Astrocyte (in vitro differentiated cells and primary cell): Measurements from ENCODE around the gene SRSF1. TPM values are rescaled to one million over a fixed set of nuclear protein-coding genes. Genes with fewer than 3 reads are reported as not detected.
"Not testable (repeated sequence)": the region's sequence is repeated elsewhere in the genome, so short reads cannot be mapped to it uniquely, and the experiment has no call there.

ENCODE experiments used
- DNase-seq: peaks from one replicate; pipeline ENCODE4 v3.0.0-alpha.2; 2010; ENCODE audit warnings: low read depth
- FAIRE-seq: peaks from 2 replicates; lab custom pipeline; 2011; peaks lifted over from hg19 to GRCh38; lab: Jason Lieb, UNC
- H2AFZ ChIP-seq: 2 replicates; pipeline ENCODE4 v1.6.0; 2012; ENCODE audit warnings: low read depth, low read length, inconsistent platforms
- H3K27ac ChIP-seq: 2 replicates; pipeline ENCODE4 v1.5.1; 2011; ENCODE audit warnings: low read depth, low read length, inconsistent platforms
- H3K27me3 ChIP-seq: 2 replicates; pipeline ENCODE4 v1.6.0; 2011; ENCODE audit warnings: low read length, inconsistent platforms; ENCODE audit not compliant: insufficient read depth
- H3K36me3 ChIP-seq: 2 replicates; pipeline ENCODE4 v1.5.1; 2011; ENCODE audit warnings: low read length, inconsistent platforms; ENCODE audit not compliant: insufficient read depth
- H3K4me1 ChIP-seq: 2 replicates; pipeline ENCODE4 v1.5.1; 2011; ENCODE audit warnings: low read length, inconsistent platforms; ENCODE audit not compliant: insufficient read depth
- H3K4me2 ChIP-seq: 2 replicates; pipeline ENCODE4 v1.6.0; 2012; ENCODE audit warnings: low read length, inconsistent platforms
- H3K4me3 ChIP-seq: 2 replicates; pipeline ENCODE4 v1.5.1; 2011; ENCODE audit warnings: low read depth, mild to moderate bottlenecking, low read length, inconsistent platforms; ENCODE audit not compliant: insufficient read depth
- H3K79me2 ChIP-seq: 2 replicates; pipeline ENCODE4 v1.6.0; 2012; ENCODE audit warnings: mild to moderate bottlenecking, low read length, inconsistent platforms; ENCODE audit not compliant: insufficient read depth
- H3K9ac ChIP-seq: 2 replicates; pipeline ENCODE4 v1.6.0; 2012; ENCODE audit warnings: mild to moderate bottlenecking, low read length, inconsistent platforms
- H3K9me3 ChIP-seq: 2 replicates; pipeline ENCODE4 v1.5.1; 2012; ENCODE audit warnings: low read depth, mild to moderate bottlenecking, low read length, inconsistent platforms; ENCODE audit not compliant: insufficient read depth
- H4K20me1 ChIP-seq: 2 replicates; pipeline ENCODE4 v1.6.0; 2012; ENCODE audit warnings: low read length, inconsistent platforms; ENCODE audit not compliant: insufficient read depth
- H3K27ac Mint-ChIP-seq: one replicate; pipeline ENCODE4 v1.8.0; 2021; ENCODE audit warnings: mild to moderate bottlenecking, mixed read lengths; ENCODE audit not compliant: unreplicated experiment
- H3K27me3 Mint-ChIP-seq: one replicate; pipeline ENCODE4 v1.8.0; 2021; ENCODE audit warnings: low read depth, mixed read lengths; ENCODE audit not compliant: unreplicated experiment
- H3K36me3 Mint-ChIP-seq: one replicate; pipeline ENCODE4 v1.8.0; 2021; ENCODE audit warnings: low read depth, mixed read lengths; ENCODE audit not compliant: unreplicated experiment
- H3K4me1 Mint-ChIP-seq: one replicate; pipeline ENCODE4 v1.8.0; 2021; ENCODE audit warnings: low read depth, mixed read lengths; ENCODE audit not compliant: unreplicated experiment
- H3K4me3 Mint-ChIP-seq: one replicate; pipeline ENCODE4 v1.8.0; 2021; ENCODE audit warnings: mild to moderate bottlenecking, moderate library complexity, mixed read lengths; ENCODE audit not compliant: unreplicated experiment
- H3K9me3 Mint-ChIP-seq: one replicate; pipeline ENCODE4 v1.8.0; 2021; ENCODE audit warnings: mild to moderate bottlenecking, mixed read lengths; ENCODE audit not compliant: unreplicated experiment
- CTCF ChIP-seq: IDR thresholded peaks from 2 replicates; pipeline ENCODE4 v1.5.1; 2011; ENCODE audit warnings: low read depth, mild to moderate bottlenecking, inconsistent platforms, low read length, moderate library complexity; ENCODE audit not compliant: insufficient read depth
- EZH2 ChIP-seq: IDR thresholded peaks from 2 replicates; pipeline ENCODE4 v1.6.1; 2012; ENCODE audit warnings: mild to moderate bottlenecking, low read length, inconsistent platforms; ENCODE audit not compliant: insufficient read depth
- total RNA-seq: library from RNA; stranded (reverse); gene quantifications from 2 replicates; pipeline ENCODE4 v1.2.1, GENCODE V29; 2021

SRSF1 gene
- total RNA-seq, 1 donor from 2014 or later, result 196 TPM

- Histone ChIP-seq H4K20me1 (no peaks in the 10 kb centered on the region), H2AFZ (no peak overlapping the region), H3K27me3 (peaks cover 7% of the 10 kb centered on the region), H3K79me2 (no peaks in the 10 kb centered on the region), H3K4me3 (no peak overlapping the region), H3K36me3 (no peaks in the 10 kb centered on the region), H3K9ac (no peak overlapping the region), H3K9me3 (no peaks in the 10 kb centered on the region), H3K4me2 (no peak overlapping the region), H3K27ac (no peak overlapping the region), H3K4me1 (no peaks in the 10 kb centered on the region)
- H3K27ac Mint-ChIP-seq, result peak overlapping the region; percentile 31
- no peaks in the 10 kb centered on the region for H3K36me3 Mint-ChIP-seq
- no peak overlapping the region for H3K4me3 Mint-ChIP-seq
- peaks cover 34% of the 10 kb centered on the region for H3K27me3 Mint-ChIP-seq
- TF ChIP-seq CTCF, result no peak
- no peak for TF ChIP-seq EZH2
- no peak for FAIRE-seq
- no peaks in the 10 kb centered on the region for H3K4me1 Mint-ChIP-seq
- DNase-seq, result no peak
- peaks cover 5% of the 10 kb centered on the region for H3K9me3 Mint-ChIP-seq
Measured at GRCh38 chr17:58047376-58048150, 40.5 kb upstream of the SRSF1 start.

- Mint-ChIP-seq H3K4me1 (no peaks in the 10 kb centered on the region), H3K27ac (peak overlapping the region; percentile 31), H3K36me3 (no peaks in the 10 kb centered on the region), H3K27me3 (peaks cover 36% of the 10 kb centered on the region), H3K4me3 (no peak overlapping the region), H3K9me3 (peaks cover 5% of the 10 kb centered on the region)
- Histone ChIP-seq H3K27me3 (peaks cover 10% of the 10 kb centered on the region), H3K79me2 (no peaks in the 10 kb centered on the region), H4K20me1 (no peaks in the 10 kb centered on the region), H3K9ac (no peak overlapping the region), H3K9me3 (no peaks in the 10 kb centered on the region), H3K27ac (no peak overlapping the region), H3K4me2 (no peak overlapping the region), H3K4me3 (no peak overlapping the region), H3K36me3 (no peaks in the 10 kb centered on the region), H2AFZ (peak overlapping the region; percentile 47), H3K4me1 (no peaks in the 10 kb centered on the region)
- FAIRE-seq, result no peak
- DNase-seq, result no peak
- no peak for TF ChIP-seq CTCF
- no peak for TF ChIP-seq EZH2
Measured at GRCh38 chr17:58046239-58047094, 39.4 kb upstream of the SRSF1 start.

- not testable (repeated sequence) for H3K4me1 Mint-ChIP-seq, H3K27ac ChIP-seq, H3K4me2 ChIP-seq, H3K9ac ChIP-seq, H3K27ac Mint-ChIP-seq, H3K4me1 ChIP-seq, DNase-seq, H3K36me3 Mint-ChIP-seq, FAIRE-seq, H3K9me3 ChIP-seq, H2AFZ ChIP-seq, H3K79me2 ChIP-seq, H4K20me1 ChIP-seq, H3K36me3 ChIP-seq, H3K4me3 Mint-ChIP-seq, H3K4me3 ChIP-seq
- Mint-ChIP-seq H3K9me3 (peaks cover 11% of the 10 kb centered on the region), H3K27me3 (peaks cover 52% of the 10 kb centered on the region)
- peaks cover 16% of the 10 kb centered on the region for H3K27me3 ChIP-seq
Measured at GRCh38 chr17:58044256-58044655, 37.2 kb upstream of the SRSF1 start.
